B cell (primary cell): Measurements from ENCODE around the gene SLC39A11. TPM values are rescaled to one million over a fixed set of nuclear protein-coding genes. Genes with fewer than 3 reads are reported as not detected.
"Not testable (repeated sequence)": the region's sequence is repeated elsewhere in the genome, so short reads cannot be mapped to it uniquely, and the experiment has no call there.

Source experiments
- ATAC-seq: fragments of 200-7000 bp; cut with Tn5 transposase; one replicate; pipeline ENCODE4 v1.10.0; 2021; ENCODE audit warnings: low read depth, mild to moderate bottlenecking, moderate number of reproducible peaks, moderate library complexity
- CTCF ChIA-PET: fragments of 350-600 bp; sonication (Branson Sonifier 250); formaldehyde crosslinking; loops from one replicate; lab custom pipeline; 2021; ENCODE audit warnings: antibody characterized with exemption, inconsistent platforms; lab: Charles Lee
- POLR2A ChIA-PET: fragments of 350-600 bp; sonication (Branson Sonifier 250); formaldehyde crosslinking; loops from one replicate; lab custom pipeline; 2021; ENCODE audit warnings: antibody characterized with exemption; lab: Charles Lee
- DNase-seq: peaks from one replicate; pipeline ENCODE4 v3.0.0; 2013
- H2AFZ ChIP-seq: 2 replicates; pipeline ENCODE4 v1.6.1; 2012; ENCODE audit warnings: mild to moderate bottlenecking, low read depth, low read length; ENCODE audit not compliant: insufficient read depth, poor library complexity, severe bottlenecking
- H3K27ac ChIP-seq, 2 donors: 1 replicate in 1 of 2; 2 replicates in 1 of 2; pipeline ENCODE4 v1.5.1; 2012 to 2013; ENCODE audit warnings: low read length in 2 of 2, mild to moderate bottlenecking in 2 of 2, moderate library complexity in 1 of 2
- H3K27me3 ChIP-seq, 4 experiments: fragments of 200-600 bp in 1 of 4; sonication (generic) in 1 of 4; replicated peaks in 1 of 4; 1 replicate in 2 of 4; 2 replicates in 2 of 4; pipeline versions ENCODE4 v1.6.1 to v1.7.0; 2013 to 2016; ENCODE audit warnings: low read length in 3 of 4, mild to moderate bottlenecking in 2 of 4, mixed read lengths in 1 of 4, moderate library complexity in 1 of 4; ENCODE audit not compliant: insufficient read depth in 4 of 4, control insufficient read depth in 3 of 4; ENCODE audit errors: control extremely low read depth in 1 of 4
- H3K36me3 ChIP-seq, 2 experiments: replicated peaks in 1 of 2; 1 replicate in 1 of 2; 2 replicates in 1 of 2; pipeline versions ENCODE4 v1.6.1 to v1.7.1; 2013; ENCODE audit warnings: low read length in 1 of 2; ENCODE audit not compliant: insufficient read depth in 2 of 2, control insufficient read depth in 1 of 2; ENCODE audit errors: control extremely low read depth in 1 of 2, extremely low read depth in 1 of 2
- H3K4me1 ChIP-seq, 2 donors: fragments of 200-600 bp in 1 of 2; sonication (generic) in 1 of 2; 1 replicate in 1 of 2; 2 replicates in 1 of 2; pipeline versions ENCODE4 v1.5.1 to v1.6.1; 2013 to 2017; ENCODE audit warnings: low read length in 2 of 2; ENCODE audit not compliant: control insufficient read depth in 2 of 2, insufficient read depth in 2 of 2
- H3K4me2 ChIP-seq: replicated peaks from 2 replicates; pipeline ENCODE3; 2012; ENCODE audit warnings: mild to moderate bottlenecking, low read depth, low read length; ENCODE audit not compliant: poor library complexity, severe bottlenecking
- H3K4me3 ChIP-seq, 5 experiments: fragments of 200-600 bp in 1 of 5; sonication (generic) in 1 of 5; 1 replicate in 3 of 5; 2 replicates in 2 of 5; pipeline versions ENCODE4 v1.5.1 to v1.7.0; 2011 to 2016; ENCODE audit warnings: low read length in 4 of 5, mild to moderate bottlenecking in 4 of 5, low read depth in 2 of 5, control low read depth in 1 of 5, moderate library complexity in 1 of 5; ENCODE audit not compliant: insufficient read depth in 1 of 5; ENCODE audit errors: control extremely low read depth in 1 of 5, extremely low read depth in 1 of 5
- H3K79me2 ChIP-seq: fragments of 200-600 bp; sonication (generic); one replicate; pipeline ENCODE4 v1.6.0; 2016; ENCODE audit warnings: low read length; ENCODE audit not compliant: control insufficient read depth, insufficient read depth
- H3K9ac ChIP-seq: fragments of 200-600 bp; sonication (generic); 2 replicates; pipeline ENCODE4 v1.6.1; 2017; ENCODE audit warnings: mild to moderate bottlenecking, low read length, moderate library complexity
- H3K9me3 ChIP-seq, 3 donors: one replicate each; pipeline versions ENCODE4 v1.6.1 to v1.7.1; 2013; ENCODE audit warnings: low read length in 2 of 3; ENCODE audit not compliant: control insufficient read depth in 2 of 3, insufficient read depth in 1 of 3; ENCODE audit errors: control extremely low read depth in 1 of 3
- H4K20me1 ChIP-seq: 2 replicates; pipeline ENCODE4 v1.6.0; 2012; ENCODE audit warnings: mild to moderate bottlenecking, low read length; ENCODE audit not compliant: insufficient read depth, control insufficient read depth, poor library complexity, severe bottlenecking
- H3K27ac Mint-ChIP-seq: one replicate; pipeline ENCODE4 v1.8.0; 2021; ENCODE audit warnings: mixed read lengths
- H3K27me3 Mint-ChIP-seq: one replicate; pipeline ENCODE4 v1.8.0; 2021; ENCODE audit warnings: mixed read lengths
- H3K4me1 Mint-ChIP-seq: one replicate; pipeline ENCODE4 v1.8.0; 2021; ENCODE audit warnings: mixed read lengths
- H3K4me3 Mint-ChIP-seq: one replicate; pipeline ENCODE4 v1.8.0; 2021; ENCODE audit warnings: mixed read lengths
- H3K9me3 Mint-ChIP-seq: one replicate; pipeline ENCODE4 v1.8.0; 2022; ENCODE audit warnings: mixed read lengths; ENCODE audit not compliant: insufficient read depth
- CTCF ChIP-seq: fragments of 200-600 bp; IDR thresholded peaks from one replicate; pipeline ENCODE4 v1.8.0; 2022; ENCODE audit warnings: antibody characterized with exemption, mild to moderate bottlenecking
- EZH2 ChIP-seq: IDR thresholded peaks from 2 replicates; pipeline ENCODE4 v1.6.1; 2012; ENCODE audit warnings: borderline replicate concordance, low read depth, mild to moderate bottlenecking, moderate library complexity, low read length; ENCODE audit not compliant: insufficient read depth, poor library complexity, severe bottlenecking
- WGBS: methylation state at CpG from one replicate; pipeline ENCODE4 v1.1.5; 2013; ENCODE audit warnings: missing lambda C conversion rate; ENCODE audit not compliant: insufficient coverage; 5-methylcytosine and 5-hydroxymethylcytosine counted together
- intact Hi-C: fragments of 100-400 bp; cut with micrococcal nuclease; formaldehyde crosslinking; loops from one replicate; pipeline ENCODE4 v1.10.0; 2022
- polyA plus RNA-seq: library from polyadenylated mRNA; depleted of rRNA; stranded (reverse); fragments of >200 nt; gene quantifications from 2 replicates; pipeline ENCODE4 v1.2.3, GENCODE V29; 2012
- total RNA-seq, 2 donors: library from RNA; stranded (reverse); fragments of 120-200 nt in 1 of 2; gene quantifications; 1 replicate in 1 of 2; 2 replicates in 1 of 2; pipeline versions ENCODE4 v1.2.3 to v1.2.4, GENCODE V29; 2013 to 2022

Gene SLC39A11
- total and polyA plus RNA-seq, 2 donors (not counting 1 experiment from before 2014, with no cell fraction given): 6.9 to 39.6 TPM

GRCh38 chr17:73132085-73132492, 39.6 kb upstream of the SLC39A11 start:
- CTCF ChIA-PET: interaction anchor here (0.6 to 1.3 kb wide), 4 partner anchors 24 to 405 kb away, joined by 3 to 6 read pairs (median 3); no protein-coding TSS in a partner anchor
- peak; percentile 86 for DNase-seq

GRCh38 chr17:73131439-73131838, 39.0 kb upstream of the SLC39A11 start:
- H3K79me2 ChIP-seq, H3K4me3 Mint-ChIP-seq, H3K27me3 Mint-ChIP-seq, H3K36me3 ChIP-seq, DNase-seq, H3K27me3 ChIP-seq, H3K9me3 ChIP-seq, H2AFZ ChIP-seq, H3K4me2 ChIP-seq, POLR2A ChIA-PET, H4K20me1 ChIP-seq, H3K27ac ChIP-seq, intact Hi-C loops, H3K9me3 Mint-ChIP-seq, ATAC-seq, H3K4me3 ChIP-seq, H3K9ac ChIP-seq, H3K27ac Mint-ChIP-seq: not testable (repeated sequence)
- peaks cover 9 to 19% of the 10 kb centered on the region in 2 donors for H3K4me1 ChIP-seq
- WGBS: 73% methylated on average over 3 of the region's 6 CpGs
- CTCF ChIA-PET: interaction anchor here (0.7 to 1.8 kb wide), 3 partner anchors 25 to 359 kb away, joined by 3 to 5 read pairs (median 5); partner anchors contain the start of gene SSTR2
- peaks cover 15% of the 10 kb centered on the region for H3K4me1 Mint-ChIP-seq

More at GRCh38 chr17:73132085-73132492, 39.6 kb upstream of the SLC39A11 start:
- peaks cover 15% of the 10 kb centered on the region for H3K4me1 Mint-ChIP-seq
- Histone ChIP-seq H3K36me3 (no peaks in the 10 kb centered on the region), H3K4me2 (peak overlapping the region; percentile 31), H3K9ac (peak overlapping the region; percentile 23), H3K27ac (no peak overlapping the region), H2AFZ (no peak overlapping the region), H3K79me2 (no peaks in the 10 kb centered on the region), H3K4me1 (peaks cover 9 to 19% of the 10 kb centered on the region in 2 donors), H3K9me3 (no peaks in the 10 kb centered on the region), H4K20me1 (no peaks in the 10 kb centered on the region), H3K27me3 (peaks cover 0 to 8% (median 2%) of the 10 kb centered on the region in 4 experiments), H3K4me3 (no peak overlapping the region)
- intact Hi-C loops: loop anchor here (1.0 kb wide), 1 partner anchor 40 kb away; the partner anchor contains the start of gene SLC39A11
- 32% methylated on average over 3 of the region's 12 CpGs for WGBS
- POLR2A ChIA-PET: interaction anchor here (0.5 kb wide), 1 partner anchor 149 kb away, joined by 3 read pairs; no protein-coding TSS in a partner anchor
- peak overlapping the region; percentile 38 for H3K27ac Mint-ChIP-seq
- TF ChIP-seq CTCF (no peak), EZH2 (no peak)
- peak overlapping the region; percentile 69 for H3K4me3 Mint-ChIP-seq
- peaks cover 5% of the 10 kb centered on the region for H3K27me3 Mint-ChIP-seq
- no peaks in the 10 kb centered on the region for H3K9me3 Mint-ChIP-seq
- ATAC-seq: peak; percentile 97
